ENCODE results near the gene ETV6.

Gene ETV6

DNA sequence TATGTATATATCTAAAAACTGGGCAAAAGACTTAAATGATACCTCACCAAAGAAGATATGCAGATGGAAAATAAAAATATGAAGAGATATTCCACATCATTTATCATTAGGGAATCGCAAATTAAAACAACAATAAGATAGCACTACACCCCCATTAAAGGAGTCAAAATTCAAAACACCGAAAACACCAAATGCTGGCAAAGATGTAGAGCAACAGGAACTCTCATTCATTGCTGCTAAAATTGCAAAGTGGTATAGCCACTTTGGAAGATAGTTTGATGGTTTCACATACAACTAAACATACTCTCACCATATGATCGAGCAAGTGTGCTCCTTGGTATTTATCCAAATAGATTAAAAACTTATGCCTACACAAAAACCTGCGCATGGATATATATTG lies 289.7 kb downstream of the ETV6 start:
- H3K9me3 Mint-ChIP-seq, result no peaks in the 10 kb centered on the region
- H3K4me3 Mint-ChIP-seq, result no peak overlapping the region
- H3K27ac Mint-ChIP-seq, result no peak overlapping the region
- H3K27me3 Mint-ChIP-seq, result no peaks in the 10 kb centered on the region
- no peaks in the 10 kb centered on the region for H3K4me1 Mint-ChIP-seq (ENCODE audit: low read depth)
- DNase-seq, result no peak
- H3K36me3 Mint-ChIP-seq (ENCODE audit: low read depth), result no peaks in the 10 kb centered on the region

DNA sequence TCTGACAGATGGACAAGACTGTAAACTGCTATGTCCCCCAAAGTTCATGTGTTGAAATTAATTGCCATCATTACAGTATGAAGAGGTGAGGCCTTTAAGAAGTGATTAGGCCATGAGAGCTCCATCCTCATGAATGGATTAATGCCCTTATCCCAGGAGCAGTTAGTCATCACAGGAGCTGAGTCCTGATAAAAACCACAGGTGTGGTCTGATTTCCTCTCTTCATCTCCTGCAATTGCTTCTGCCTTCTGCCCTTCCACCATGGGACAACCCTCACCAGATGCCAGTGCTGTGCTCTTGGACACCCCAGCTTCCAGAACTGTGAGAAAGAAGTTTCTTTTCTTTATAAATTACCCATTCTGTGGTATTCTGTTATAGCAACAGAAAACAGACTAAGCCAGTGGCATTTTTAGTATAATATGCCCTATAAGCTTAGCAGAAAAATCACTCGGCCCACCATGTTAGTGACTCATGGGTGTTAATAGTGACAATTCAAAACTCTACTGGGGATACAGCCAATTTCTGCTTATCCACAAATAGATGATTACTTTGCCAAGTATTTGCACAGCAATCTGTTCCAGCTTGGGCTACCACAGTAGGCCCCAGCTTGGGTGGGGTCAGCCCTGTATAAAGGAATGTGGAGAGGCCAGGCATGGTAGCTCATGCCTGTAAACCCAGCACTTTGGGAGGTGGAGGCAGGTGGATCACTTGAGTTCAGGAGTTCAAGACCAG lies 292.3 kb downstream of the ETV6 start:
- H3K4me1 Mint-ChIP-seq (ENCODE audit: low read depth), result no peaks in the 10 kb centered on the region
- no peak overlapping the region for H3K27ac Mint-ChIP-seq
- no peak overlapping the region for H3K4me3 Mint-ChIP-seq
- no peaks in the 10 kb centered on the region for H3K9me3 Mint-ChIP-seq
- DNase-seq, result no peak
- H3K36me3 Mint-ChIP-seq (ENCODE audit: low read depth), result no peaks in the 10 kb centered on the region
- H3K27me3 Mint-ChIP-seq, result no peaks in the 10 kb centered on the region

DNA sequence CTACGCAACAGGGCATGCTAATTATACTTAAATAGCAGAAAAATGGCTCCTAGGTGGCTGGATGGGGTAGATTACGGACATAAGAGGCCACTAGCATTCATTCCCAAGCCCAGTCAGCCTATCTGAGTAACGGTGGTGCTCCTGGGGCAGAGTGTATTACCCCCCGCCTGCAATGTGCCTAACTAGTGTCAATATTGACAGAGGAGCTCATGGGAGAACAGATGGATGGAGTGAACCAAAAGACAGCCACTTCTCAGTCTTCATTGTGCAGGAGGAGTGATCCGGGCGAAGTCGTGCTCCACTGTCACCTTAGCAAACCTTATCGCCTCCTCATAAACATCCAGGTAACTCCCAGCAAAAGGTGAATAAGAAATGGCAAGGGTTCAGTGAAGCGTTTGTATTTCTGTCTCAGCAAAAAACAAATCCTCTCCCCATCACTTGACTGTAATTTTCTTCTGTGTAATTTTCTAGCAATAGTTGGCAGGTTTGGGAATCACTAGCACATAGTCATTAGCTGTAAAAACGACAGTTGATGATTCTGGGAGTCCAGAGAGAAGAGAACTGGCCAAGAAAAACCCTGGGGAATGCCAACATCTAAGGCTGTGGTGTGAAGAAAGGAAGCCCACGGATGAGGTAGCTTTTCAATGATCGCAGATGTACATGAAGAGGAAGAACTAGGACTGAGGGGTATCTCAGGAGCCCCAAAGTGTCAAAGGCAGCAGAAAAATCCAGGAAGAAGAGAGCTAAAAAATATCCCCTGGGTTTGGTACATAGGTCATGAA lies 294.6 kb downstream of the ETV6 start:
- H3K36me3 Mint-ChIP-seq (ENCODE audit: low read depth), result no peaks in the 10 kb centered on the region
- no peak overlapping the region for H3K4me3 Mint-ChIP-seq
- H3K4me1 Mint-ChIP-seq (ENCODE audit: low read depth), result peaks cover 4% of the 10 kb centered on the region

More for the DNA sequence above, 294.6 kb downstream of the ETV6 start:
- Mint-ChIP-seq H3K27me3 (no peaks in the 10 kb centered on the region), H3K9me3 (no peaks in the 10 kb centered on the region), H3K27ac (no peak overlapping the region)
- no peak for DNase-seq
